HL-60 (cell line): ENCODE measurements around the gene LRRN2.

Experiments
- GABPA ChIP-seq: IDR thresholded peaks from 2 replicates; pipeline ENCODE4 v1.6.1; 2012; ENCODE audit warnings: low read depth
- POLR2AphosphoS5 ChIP-seq: IDR thresholded peaks from 2 replicates; pipeline ENCODE4 v1.6.1; 2012; ENCODE audit warnings: low read depth
- SPI1 ChIP-seq: IDR thresholded peaks from 2 replicates; pipeline ENCODE4 v1.6.1; 2012; ENCODE audit warnings: low read depth, mild to moderate bottlenecking, borderline replicate concordance
- TF ChIP-seq, protein P1 (sequence below): IDR thresholded peaks from one replicate; pipeline ENCODE4 v1.5.1; 2011; ENCODE audit warnings: low read length, control low read depth, inconsistent platforms; ENCODE audit not compliant: insufficient read depth
- TF ChIP-seq, protein P2 (sequence below): IDR thresholded peaks from 2 replicates; pipeline ENCODE4 v1.6.1; 2012; ENCODE audit warnings: low read depth; ENCODE audit not compliant: insufficient replicate concordance

DNA sequence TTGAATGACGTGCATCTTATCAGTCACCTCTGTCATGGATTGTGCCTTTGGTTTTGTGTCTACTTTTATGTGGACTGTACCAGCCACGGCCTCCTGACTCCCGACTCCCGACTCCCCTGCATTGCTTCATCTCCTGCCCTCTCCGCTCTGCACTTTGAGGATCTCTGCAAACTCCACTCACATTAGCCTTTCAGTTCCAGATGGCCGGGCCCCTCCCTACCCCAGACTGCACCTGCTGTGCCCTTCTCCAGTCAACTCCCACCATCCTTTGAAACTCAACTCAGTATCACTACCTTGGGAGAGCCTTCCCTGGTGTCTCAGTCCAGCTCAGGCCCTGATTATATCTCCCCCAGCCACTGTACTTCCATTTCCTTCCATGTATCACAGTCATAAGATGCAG lies 97.9 kb downstream of the LRRN2 start:
- TF ChIP-seq POLR2AphosphoS5 (no peak), SPI1 (no peak), GABPA (no peak)
- TF ChIP-seq, protein P1, sequence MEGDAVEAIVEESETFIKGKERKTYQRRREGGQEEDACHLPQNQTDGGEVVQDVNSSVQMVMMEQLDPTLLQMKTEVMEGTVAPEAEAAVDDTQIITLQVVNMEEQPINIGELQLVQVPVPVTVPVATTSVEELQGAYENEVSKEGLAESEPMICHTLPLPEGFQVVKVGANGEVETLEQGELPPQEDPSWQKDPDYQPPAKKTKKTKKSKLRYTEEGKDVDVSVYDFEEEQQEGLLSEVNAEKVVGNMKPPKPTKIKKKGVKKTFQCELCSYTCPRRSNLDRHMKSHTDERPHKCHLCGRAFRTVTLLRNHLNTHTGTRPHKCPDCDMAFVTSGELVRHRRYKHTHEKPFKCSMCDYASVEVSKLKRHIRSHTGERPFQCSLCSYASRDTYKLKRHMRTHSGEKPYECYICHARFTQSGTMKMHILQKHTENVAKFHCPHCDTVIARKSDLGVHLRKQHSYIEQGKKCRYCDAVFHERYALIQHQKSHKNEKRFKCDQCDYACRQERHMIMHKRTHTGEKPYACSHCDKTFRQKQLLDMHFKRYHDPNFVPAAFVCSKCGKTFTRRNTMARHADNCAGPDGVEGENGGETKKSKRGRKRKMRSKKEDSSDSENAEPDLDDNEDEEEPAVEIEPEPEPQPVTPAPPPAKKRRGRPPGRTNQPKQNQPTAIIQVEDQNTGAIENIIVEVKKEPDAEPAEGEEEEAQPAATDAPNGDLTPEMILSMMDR, result no peak
- TF ChIP-seq, protein P2, sequence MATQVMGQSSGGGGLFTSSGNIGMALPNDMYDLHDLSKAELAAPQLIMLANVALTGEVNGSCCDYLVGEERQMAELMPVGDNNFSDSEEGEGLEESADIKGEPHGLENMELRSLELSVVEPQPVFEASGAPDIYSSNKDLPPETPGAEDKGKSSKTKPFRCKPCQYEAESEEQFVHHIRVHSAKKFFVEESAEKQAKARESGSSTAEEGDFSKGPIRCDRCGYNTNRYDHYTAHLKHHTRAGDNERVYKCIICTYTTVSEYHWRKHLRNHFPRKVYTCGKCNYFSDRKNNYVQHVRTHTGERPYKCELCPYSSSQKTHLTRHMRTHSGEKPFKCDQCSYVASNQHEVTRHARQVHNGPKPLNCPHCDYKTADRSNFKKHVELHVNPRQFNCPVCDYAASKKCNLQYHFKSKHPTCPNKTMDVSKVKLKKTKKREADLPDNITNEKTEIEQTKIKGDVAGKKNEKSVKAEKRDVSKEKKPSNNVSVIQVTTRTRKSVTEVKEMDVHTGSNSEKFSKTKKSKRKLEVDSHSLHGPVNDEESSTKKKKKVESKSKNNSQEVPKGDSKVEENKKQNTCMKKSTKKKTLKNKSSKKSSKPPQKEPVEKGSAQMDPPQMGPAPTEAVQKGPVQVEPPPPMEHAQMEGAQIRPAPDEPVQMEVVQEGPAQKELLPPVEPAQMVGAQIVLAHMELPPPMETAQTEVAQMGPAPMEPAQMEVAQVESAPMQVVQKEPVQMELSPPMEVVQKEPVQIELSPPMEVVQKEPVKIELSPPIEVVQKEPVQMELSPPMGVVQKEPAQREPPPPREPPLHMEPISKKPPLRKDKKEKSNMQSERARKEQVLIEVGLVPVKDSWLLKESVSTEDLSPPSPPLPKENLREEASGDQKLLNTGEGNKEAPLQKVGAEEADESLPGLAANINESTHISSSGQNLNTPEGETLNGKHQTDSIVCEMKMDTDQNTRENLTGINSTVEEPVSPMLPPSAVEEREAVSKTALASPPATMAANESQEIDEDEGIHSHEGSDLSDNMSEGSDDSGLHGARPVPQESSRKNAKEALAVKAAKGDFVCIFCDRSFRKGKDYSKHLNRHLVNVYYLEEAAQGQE, result no peak
